HepG2 (cell line): Measurements from ENCODE around the gene TSSK6. TPM values are rescaled to one million over a fixed set of nuclear protein-coding genes. Genes with fewer than 3 reads are reported as not detected.
A peak's percentile ranks its signal among the peaks of the same experiment; 100 is the strongest.

Experiments used
- ATAD3A ChIP-seq: sonication (generic); formaldehyde crosslinking; IDR thresholded peaks from 2 replicates; pipeline ENCODE4 v1.4.0; 2020; ENCODE audit warnings: missing genetic modification reagents
- HBP1 ChIP-seq: IDR thresholded peaks from 2 replicates; pipeline ENCODE4 v1.6.1; 2016; ENCODE audit warnings: low read depth, control low read depth
- IKZF1 ChIP-seq: fragments of 450-650 bp; IDR thresholded peaks from 2 replicates; pipeline ENCODE4 v1.7.1; 2016
- KDM1A ChIP-seq: IDR thresholded peaks from 2 replicates; pipeline ENCODE4 v1.6.1; 2016; ENCODE audit warnings: missing compliant biosample characterization
- NR2F2 ChIP-seq: IDR thresholded peaks from 2 replicates; pipeline ENCODE4 v1.6.1; 2012; ENCODE audit warnings: low read depth, inconsistent platforms, borderline replicate concordance
- NRL ChIP-seq: sonication (generic); formaldehyde crosslinking; IDR thresholded peaks from 2 replicates; pipeline ENCODE4 v1.5.0; 2020; ENCODE audit warnings: missing genetic modification reagents, mild to moderate bottlenecking, moderate library complexity, borderline replicate concordance
- PREB ChIP-seq: sonication (generic); formaldehyde crosslinking; IDR thresholded peaks from 2 replicates; pipeline ENCODE4 v1.4.0; 2020; ENCODE audit warnings: missing genetic modification reagents
- RFX3 ChIP-seq: IDR thresholded peaks from 2 replicates; pipeline ENCODE4 v1.6.1; 2016; ENCODE audit warnings: missing biosample characterization, missing genetic modification reagents
- SPEN ChIP-seq: sonication (generic); formaldehyde crosslinking; IDR thresholded peaks from 2 replicates; pipeline ENCODE4 v1.5.1; 2020; ENCODE audit warnings: low read depth, mild to moderate bottlenecking, missing genetic modification reagents
- SUZ12 ChIP-seq: fragments of 150-350 bp; IDR thresholded peaks from 2 replicates; pipeline ENCODE4 v1.6.1; 2014; ENCODE audit warnings: low read depth, low read length
- ZBTB42 ChIP-seq: sonication (generic); formaldehyde crosslinking; IDR thresholded peaks from 2 replicates; pipeline ENCODE4 v1.5.0; 2020; ENCODE audit warnings: mild to moderate bottlenecking, missing genetic modification reagents
- ZBTB7A ChIP-seq: sonication (generic); formaldehyde crosslinking; IDR thresholded peaks from 2 replicates; pipeline ENCODE4 v1.8.0; 2022; ENCODE audit warnings: mild to moderate bottlenecking, missing genetic modification reagents
- ZBTB8A ChIP-seq: sonication (generic); formaldehyde crosslinking; IDR thresholded peaks from 2 replicates; pipeline ENCODE4 v1.4.0; 2020; ENCODE audit warnings: mild to moderate bottlenecking, low read depth, missing genetic modification reagents, borderline replicate concordance
- ZNF230 ChIP-seq: sonication (generic); formaldehyde crosslinking; IDR thresholded peaks from 2 replicates; pipeline ENCODE4 v1.4.0; 2020; ENCODE audit warnings: mild to moderate bottlenecking, missing genetic modification reagents
- ZNF24 ChIP-seq: fragments of 450-650 bp; IDR thresholded peaks from 2 replicates; pipeline ENCODE4 v1.6.1; 2017; ENCODE audit warnings: antibody characterized with exemption, mild to moderate bottlenecking
- ZNF251 ChIP-seq: sonication (generic); formaldehyde crosslinking; IDR thresholded peaks from 2 replicates; pipeline ENCODE4 v1.9.0; 2021; ENCODE audit warnings: mild to moderate bottlenecking, missing genetic modification reagents
- ZNF7 ChIP-seq: IDR thresholded peaks from 2 replicates; pipeline ENCODE4 v1.6.1; 2016; ENCODE audit warnings: missing biosample characterization, missing genetic modification reagents
- ZNF83 ChIP-seq: sonication (generic); formaldehyde crosslinking; IDR thresholded peaks from 2 replicates; pipeline ENCODE4 v1.4.0; 2020; ENCODE audit warnings: missing genetic modification reagents, mild to moderate bottlenecking, borderline replicate concordance
- polyA plus RNA-seq, 8 experiments: library from polyadenylated mRNA; depleted of rRNA in 3 of 8; stranded (reverse) in 7 of 8; unstranded in 1 of 8; fragments of >200 nt; fragmentation: Illumina TruSeq in 4 of 8; extraction: Trizol in 4 of 8; gene quantifications; 2 replicates each; pipeline versions ENCODE4 v1.2.1 to v1.2.3, GENCODE V29; 2011 to 2016; ENCODE audit warnings: low read depth in 4 of 8, missing spikeins in 1 of 8, mixed read lengths in 1 of 8; ENCODE audit not compliant: insufficient read depth in 1 of 8
- total RNA-seq, 5 experiments: library from RNA; depleted of rRNA; stranded (reverse); fragments of >200 nt; fragmentation: Illumina TruSeq; extraction: Trizol; gene quantifications; 2 replicates each; pipeline ENCODE4 v1.2.3, GENCODE V29; 2016; ENCODE audit warnings: low read depth in 1 of 5
- TF ChIP-seq, protein P1 (sequence below): sonication (generic); formaldehyde crosslinking; IDR thresholded peaks from 2 replicates; pipeline ENCODE4 v1.4.0; 2020; ENCODE audit warnings: missing genetic modification reagents
- TF ChIP-seq, protein P2 (sequence below): sonication (generic); formaldehyde crosslinking; IDR thresholded peaks from 2 replicates; pipeline ENCODE4 v1.5.0; 2020; ENCODE audit warnings: mild to moderate bottlenecking, missing genetic modification reagents
- TF ChIP-seq, protein P3 (sequence below): sonication (generic); formaldehyde crosslinking; IDR thresholded peaks from 2 replicates; pipeline ENCODE4 v1.5.0; 2020; ENCODE audit warnings: missing genetic modification reagents
- TF ChIP-seq, protein P4 (sequence below): IDR thresholded peaks from 2 replicates; pipeline ENCODE4 v1.6.1; 2016

The TSSK6 gene
- total and polyA plus RNA-seq, 2 of the 13 experiments (the other 11 are each of a cell fraction or from before 2014, with no cell fraction given), result 0.71 to 1.2 TPM

DNA sequence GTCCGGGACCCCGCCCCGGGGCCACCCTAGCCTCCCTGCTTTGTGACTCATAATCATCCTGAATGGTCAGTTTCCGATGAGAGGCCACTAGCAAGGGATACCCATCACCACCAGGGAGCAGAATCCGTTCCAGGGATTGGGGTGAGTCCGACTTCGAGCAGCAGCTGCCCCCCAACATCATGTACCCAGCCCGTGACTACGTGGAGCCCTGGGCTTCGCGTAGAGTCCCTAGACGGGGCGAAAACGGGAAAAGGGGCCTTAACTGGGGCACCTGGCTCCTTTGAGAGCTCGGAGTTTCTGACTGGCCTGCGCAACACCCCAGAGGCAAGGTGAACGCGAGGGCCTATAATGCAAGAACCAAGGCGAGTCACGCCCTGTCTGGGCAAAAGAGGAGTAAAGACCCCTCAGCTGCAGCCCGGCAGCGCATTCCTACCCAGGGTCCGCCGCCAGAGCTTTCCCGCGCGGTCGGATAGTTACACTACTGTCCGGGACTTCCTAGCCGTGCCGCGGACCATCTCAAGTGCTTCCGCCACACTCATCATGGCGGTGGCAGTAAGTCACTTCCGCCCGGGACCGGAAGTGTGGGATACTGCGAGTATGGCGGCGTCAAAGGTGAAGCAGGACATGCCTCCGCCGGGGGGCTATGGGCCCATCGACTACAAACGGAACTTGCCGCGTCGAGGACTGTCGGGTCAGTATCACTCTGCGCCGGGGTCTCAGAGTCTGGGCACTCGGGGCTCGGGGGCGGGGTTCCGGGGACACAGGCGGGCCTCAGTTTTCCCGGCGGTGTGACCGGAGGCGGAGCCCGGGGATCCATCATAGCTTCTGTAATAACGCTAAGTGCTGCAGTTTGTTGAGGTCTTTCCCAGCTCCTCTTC lies 533 bp upstream of the TSSK6 start, which contains the start of gene NDUFA13 (continued):
- TF ChIP-seq SPEN (CRISPR knock-in tag), result peak; percentile 88
- no peak for TF ChIP-seq ATAD3A (CRISPR knock-in tag)
- no peak for TF ChIP-seq PREB (CRISPR knock-in tag)
- TF ChIP-seq NR2F2, result no peak
- TF ChIP-seq NRL (CRISPR knock-in tag), result peak; percentile 63; the same call in 1 of the 2 replicates
- no peak for TF ChIP-seq KDM1A (CRISPR knock-in tag)
- TF ChIP-seq ZBTB8A (CRISPR knock-in tag), result no peak
- TF ChIP-seq IKZF1, result no peak
- TF ChIP-seq ZNF24, result no peak
- no peak for TF ChIP-seq RFX3 (CRISPR knock-in tag)
- TF ChIP-seq HBP1 (CRISPR knock-in tag), result no peak
- TF ChIP-seq, protein P1, sequence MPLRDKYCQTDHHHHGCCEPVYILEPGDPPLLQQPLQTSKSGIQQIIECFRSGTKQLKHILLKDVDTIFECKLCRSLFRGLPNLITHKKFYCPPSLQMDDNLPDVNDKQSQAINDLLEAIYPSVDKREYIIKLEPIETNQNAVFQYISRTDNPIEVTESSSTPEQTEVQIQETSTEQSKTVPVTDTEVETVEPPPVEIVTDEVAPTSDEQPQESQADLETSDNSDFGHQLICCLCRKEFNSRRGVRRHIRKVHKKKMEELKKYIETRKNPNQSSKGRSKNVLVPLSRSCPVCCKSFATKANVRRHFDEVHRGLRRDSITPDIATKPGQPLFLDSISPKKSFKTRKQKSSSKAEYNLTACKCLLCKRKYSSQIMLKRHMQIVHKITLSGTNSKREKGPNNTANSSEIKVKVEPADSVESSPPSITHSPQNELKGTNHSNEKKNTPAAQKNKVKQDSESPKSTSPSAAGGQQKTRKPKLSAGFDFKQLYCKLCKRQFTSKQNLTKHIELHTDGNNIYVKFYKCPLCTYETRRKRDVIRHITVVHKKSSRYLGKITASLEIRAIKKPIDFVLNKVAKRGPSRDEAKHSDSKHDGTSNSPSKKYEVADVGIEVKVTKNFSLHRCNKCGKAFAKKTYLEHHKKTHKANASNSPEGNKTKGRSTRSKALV (CRISPR knock-in tag), result peak; percentile 76
- TF ChIP-seq, protein P2, sequence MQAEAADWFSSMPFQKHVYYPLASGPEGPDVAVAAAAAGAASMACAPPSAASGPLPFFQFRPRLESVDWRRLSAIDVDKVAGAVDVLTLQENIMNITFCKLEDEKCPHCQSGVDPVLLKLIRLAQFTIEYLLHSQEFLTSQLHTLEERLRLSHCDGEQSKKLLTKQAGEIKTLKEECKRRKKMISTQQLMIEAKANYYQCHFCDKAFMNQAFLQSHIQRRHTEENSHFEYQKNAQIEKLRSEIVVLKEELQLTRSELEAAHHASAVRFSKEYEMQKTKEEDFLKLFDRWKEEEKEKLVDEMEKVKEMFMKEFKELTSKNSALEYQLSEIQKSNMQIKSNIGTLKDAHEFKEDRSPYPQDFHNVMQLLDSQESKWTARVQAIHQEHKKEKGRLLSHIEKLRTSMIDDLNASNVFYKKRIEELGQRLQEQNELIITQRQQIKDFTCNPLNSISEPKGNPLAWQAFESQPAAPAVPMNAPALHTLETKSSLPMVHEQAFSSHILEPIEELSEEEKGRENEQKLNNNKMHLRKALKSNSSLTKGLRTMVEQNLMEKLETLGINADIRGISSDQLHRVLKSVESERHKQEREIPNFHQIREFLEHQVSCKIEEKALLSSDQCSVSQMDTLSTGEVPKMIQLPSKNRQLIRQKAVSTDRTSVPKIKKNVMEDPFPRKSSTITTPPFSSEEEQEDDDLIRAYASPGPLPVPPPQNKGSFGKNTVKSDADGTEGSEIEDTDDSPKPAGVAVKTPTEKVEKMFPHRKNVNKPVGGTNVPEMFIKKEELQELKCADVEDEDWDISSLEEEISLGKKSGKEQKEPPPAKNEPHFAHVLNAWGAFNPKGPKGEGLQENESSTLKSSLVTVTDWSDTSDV, result no peak; the same call in 1 of the 2 replicates
- no peak for TF ChIP-seq ZNF83 (CRISPR knock-in tag)
- TF ChIP-seq, protein P3, sequence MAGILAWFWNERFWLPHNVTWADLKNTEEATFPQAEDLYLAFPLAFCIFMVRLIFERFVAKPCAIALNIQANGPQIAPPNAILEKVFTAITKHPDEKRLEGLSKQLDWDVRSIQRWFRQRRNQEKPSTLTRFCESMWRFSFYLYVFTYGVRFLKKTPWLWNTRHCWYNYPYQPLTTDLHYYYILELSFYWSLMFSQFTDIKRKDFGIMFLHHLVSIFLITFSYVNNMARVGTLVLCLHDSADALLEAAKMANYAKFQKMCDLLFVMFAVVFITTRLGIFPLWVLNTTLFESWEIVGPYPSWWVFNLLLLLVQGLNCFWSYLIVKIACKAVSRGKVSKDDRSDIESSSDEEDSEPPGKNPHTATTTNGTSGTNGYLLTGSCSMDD, result no peak
- no peak; the same call in 1 of the 2 replicates for TF ChIP-seq ZBTB7A (CRISPR knock-in tag)
- TF ChIP-seq ZNF251, result no peak
- no peak for TF ChIP-seq SUZ12
- no peak for TF ChIP-seq ZNF7 (CRISPR knock-in tag)
- TF ChIP-seq, protein P4, sequence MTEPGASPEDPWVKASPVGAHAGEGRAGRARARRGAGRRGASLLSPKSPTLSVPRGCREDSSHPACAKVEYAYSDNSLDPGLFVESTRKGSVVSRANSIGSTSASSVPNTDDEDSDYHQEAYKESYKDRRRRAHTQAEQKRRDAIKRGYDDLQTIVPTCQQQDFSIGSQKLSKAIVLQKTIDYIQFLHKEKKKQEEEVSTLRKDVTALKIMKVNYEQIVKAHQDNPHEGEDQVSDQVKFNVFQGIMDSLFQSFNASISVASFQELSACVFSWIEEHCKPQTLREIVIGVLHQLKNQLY (CRISPR knock-in tag), result no peak
- TF ChIP-seq ZNF230 (CRISPR knock-in tag), result peak; percentile 91; the same call in 1 of the 2 replicates
- TF ChIP-seq ZBTB42 (CRISPR knock-in tag), result no peak
